Trophoblast cell (in vitro differentiated cells and primary cell): ENCODE measurements around the gene SLC16A8.
A peak's percentile ranks its signal among the peaks of the same experiment; 100 is the strongest.
"Not testable (repeated sequence)": the region's sequence is repeated elsewhere in the genome, so short reads cannot be mapped to it uniquely, and the experiment has no call there.

Experiments used
- DNase-seq, 2 donors: peaks; one replicate each; pipeline ENCODE4 v3.0.0-alpha.2; 2016
- H2AFZ ChIP-seq: 2 replicates; pipeline ENCODE4 v1.6.1; 2013; ENCODE audit warnings: low read length, moderate library complexity, mild to moderate bottlenecking; ENCODE audit not compliant: insufficient read depth, poor library complexity
- H2AK5ac ChIP-seq: 2 replicates; pipeline ENCODE4 v1.6.1; 2013; ENCODE audit warnings: mild to moderate bottlenecking, low read length
- H2BK120ac ChIP-seq: 2 replicates; pipeline ENCODE4 v1.6.1; 2013; ENCODE audit warnings: low read length, mild to moderate bottlenecking, moderate library complexity; ENCODE audit not compliant: insufficient read depth, poor library complexity
- H2BK12ac ChIP-seq: 2 replicates; pipeline ENCODE4 v1.6.1; 2013; ENCODE audit warnings: mild to moderate bottlenecking, low read length, moderate library complexity
- H2BK5ac ChIP-seq: 2 replicates; pipeline ENCODE4 v1.6.1; 2013; ENCODE audit warnings: low read length, low read depth, moderate library complexity, mild to moderate bottlenecking; ENCODE audit not compliant: poor library complexity
- H3K14ac ChIP-seq: 2 replicates; pipeline ENCODE4 v1.6.1; 2013; ENCODE audit warnings: mild to moderate bottlenecking, low read length
- H3K18ac ChIP-seq: 2 replicates; pipeline ENCODE4 v1.6.1; 2013; ENCODE audit warnings: mild to moderate bottlenecking, low read length
- H3K23ac ChIP-seq: 2 replicates; pipeline ENCODE4 v1.6.1; 2013; ENCODE audit warnings: low read length
- H3K27ac ChIP-seq: 2 replicates; pipeline ENCODE4 v1.5.1; 2013; ENCODE audit warnings: low read depth, mild to moderate bottlenecking, inconsistent platforms, low read length, moderate library complexity
- H3K27me3 ChIP-seq: 2 replicates; pipeline ENCODE4 v1.6.1; 2013; ENCODE audit warnings: inconsistent platforms, mild to moderate bottlenecking, low read length, moderate library complexity; ENCODE audit not compliant: insufficient read depth
- H3K36me3 ChIP-seq, 2 experiments: 1 replicate in 1 of 2; 2 replicates in 1 of 2; pipeline ENCODE4 v1.6.1; 2013; ENCODE audit warnings: low read length in 2 of 2, mild to moderate bottlenecking in 2 of 2, moderate library complexity in 1 of 2; ENCODE audit not compliant: insufficient read depth in 2 of 2, control insufficient read depth in 1 of 2
- H3K4ac ChIP-seq: 2 replicates; pipeline ENCODE4 v1.6.1; 2013; ENCODE audit warnings: low read depth, mild to moderate bottlenecking, low read length, moderate library complexity
- H3K4me1 ChIP-seq, 2 experiments: 1 replicate in 1 of 2; 2 replicates in 1 of 2; pipeline ENCODE4 v1.6.1; 2013; ENCODE audit warnings: low read length in 2 of 2, mild to moderate bottlenecking in 2 of 2, moderate library complexity in 1 of 2; ENCODE audit not compliant: insufficient read depth in 2 of 2, control insufficient read depth in 1 of 2
- H3K4me2 ChIP-seq: 2 replicates; pipeline ENCODE4 v1.6.1; 2013; ENCODE audit warnings: inconsistent platforms, mild to moderate bottlenecking, low read length, moderate library complexity
- H3K4me3 ChIP-seq: 2 replicates; pipeline ENCODE4 v1.5.1; 2013; ENCODE audit warnings: mild to moderate bottlenecking, low read depth, low read length, inconsistent platforms
- H3K79me1 ChIP-seq: one replicate; pipeline ENCODE4 v1.6.1; 2013; ENCODE audit warnings: low read length
- H3K79me2 ChIP-seq: 2 replicates; pipeline ENCODE4 v1.6.1; 2013; ENCODE audit warnings: low read length, mild to moderate bottlenecking; ENCODE audit not compliant: control insufficient read depth, insufficient read depth, poor library complexity
- H3K9ac ChIP-seq: 2 replicates; pipeline ENCODE4 v1.6.1; 2013; ENCODE audit warnings: mild to moderate bottlenecking, low read length
- H3K9me3 ChIP-seq: 2 replicates; pipeline ENCODE4 v1.6.1; 2013; ENCODE audit warnings: low read depth, mild to moderate bottlenecking, control low read depth, inconsistent platforms, low read length; ENCODE audit not compliant: insufficient read depth
- H4K12ac ChIP-seq: 2 replicates; pipeline ENCODE4 v1.6.1; 2013; ENCODE audit warnings: low read depth, mild to moderate bottlenecking, low read length, moderate library complexity
- H4K8ac ChIP-seq: 2 replicates; pipeline ENCODE4 v1.6.1; 2013; ENCODE audit warnings: low read depth, mild to moderate bottlenecking, low read length, moderate library complexity
- H4K91ac ChIP-seq: one replicate; pipeline ENCODE4 v1.6.1; 2013; ENCODE audit warnings: low read depth, mild to moderate bottlenecking, low read length, moderate library complexity
- whole genome bisulfite sequencing: extraction: QIAGEN DNeasy Blood & Tissue Kit; methylation state at CpG from one replicate; pipeline ENCODE4 v1.1.7; 2013; ENCODE audit warnings: missing lambda C conversion rate; ENCODE audit not compliant: insufficient read length, insufficient coverage; ENCODE audit errors: extremely low coverage; 5-methylcytosine and 5-hydroxymethylcytosine counted together

The SLC16A8 gene

DNA sequence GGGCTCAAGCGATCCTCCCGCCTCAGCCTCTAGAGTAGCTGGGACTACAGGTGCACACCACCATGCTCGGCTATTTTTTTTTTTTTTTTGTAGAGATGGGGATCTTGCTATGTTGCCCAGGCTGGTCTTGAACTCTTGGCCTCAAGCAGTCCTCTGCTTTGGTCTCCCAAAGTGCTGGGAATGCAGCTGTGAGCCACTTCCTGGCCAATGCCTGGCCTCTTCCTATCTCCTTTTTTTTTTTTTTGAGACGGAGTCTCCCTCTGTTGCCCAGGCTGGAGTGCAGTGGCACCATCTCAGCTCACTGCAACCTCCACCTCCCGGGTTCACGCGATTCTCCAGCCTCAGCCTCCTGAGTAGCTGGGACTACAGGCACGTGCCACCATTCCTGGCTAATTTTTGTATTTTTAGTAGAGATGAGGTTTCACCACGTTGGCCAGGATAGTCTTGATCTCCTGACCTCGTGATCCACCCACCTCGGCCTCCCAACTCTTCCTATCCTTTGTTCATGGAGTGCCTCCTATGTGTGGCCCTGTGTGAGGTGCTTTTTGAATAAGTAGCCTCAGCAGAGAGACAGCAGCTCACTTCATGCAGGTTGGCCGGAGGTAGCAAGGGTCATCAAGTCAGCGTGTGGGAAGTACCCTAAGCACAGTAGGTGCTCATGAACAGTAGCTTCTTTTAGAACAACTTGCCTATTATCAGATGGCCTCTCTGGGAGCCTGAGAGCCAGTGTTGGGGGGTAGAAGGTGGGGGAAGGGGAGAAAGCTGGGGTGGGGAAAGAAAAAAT lies 46.4 kb downstream of the SLC16A8 start:
- H3K14ac ChIP-seq, H4K91ac ChIP-seq, H3K27me3 ChIP-seq, H3K4ac ChIP-seq, H3K79me2 ChIP-seq, H2BK5ac ChIP-seq, H4K8ac ChIP-seq, H3K9me3 ChIP-seq, H2BK120ac ChIP-seq, H4K12ac ChIP-seq, H2AFZ ChIP-seq, H3K4me2 ChIP-seq, H3K23ac ChIP-seq, H2AK5ac ChIP-seq, H3K9ac ChIP-seq, DNase-seq, H2BK12ac ChIP-seq, H3K27ac ChIP-seq, H3K4me3 ChIP-seq, H3K36me3 ChIP-seq, H3K18ac ChIP-seq: not testable (repeated sequence)
- H3K4me1 ChIP-seq = peaks cover 27 to 39% of the 10 kb centered on the region in 2 experiments
- peaks cover 14% of the 10 kb centered on the region for H3K79me1 ChIP-seq
- no CpG with 5 or more reads among the region's 13 CpGs for WGBS

DNA sequence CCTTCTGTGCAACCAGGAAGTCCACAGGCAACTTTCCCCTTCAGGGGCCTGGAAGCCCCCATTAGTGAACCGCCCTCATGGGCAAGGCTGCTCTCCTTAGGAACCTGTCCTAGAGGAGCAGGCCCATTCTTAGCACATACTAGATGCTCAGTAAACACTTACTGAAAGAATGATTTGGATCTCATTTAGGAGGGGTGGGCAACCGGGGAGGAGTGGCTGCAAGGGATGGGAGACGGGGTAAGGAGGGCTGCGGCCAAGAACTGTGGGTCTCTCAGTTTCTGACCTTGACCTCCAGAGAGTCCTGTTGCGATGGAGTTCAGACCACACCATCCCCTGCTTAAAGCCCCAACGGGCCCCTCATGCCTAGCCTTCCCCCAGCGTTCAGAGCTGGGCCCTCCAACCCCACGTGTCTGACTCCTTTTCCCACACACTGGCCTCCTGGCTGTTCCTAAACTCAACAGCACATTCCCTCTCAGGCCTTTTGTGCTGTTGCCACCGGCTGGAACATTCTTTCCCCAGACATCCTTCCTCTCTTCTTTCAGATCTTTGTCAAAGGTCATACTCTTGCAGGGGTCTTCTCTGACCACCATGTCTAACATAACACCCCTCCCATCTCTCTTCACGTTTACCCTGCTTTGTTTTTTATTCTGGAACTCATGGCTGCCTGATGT lies 47.5 kb downstream of the SLC16A8 start:
- Histone ChIP-seq H3K4me3 (no peak overlapping the region), H3K36me3 (no peaks in the 10 kb centered on the region), H2BK120ac (no peak overlapping the region), H2BK5ac (no peak overlapping the region), H4K91ac (no peak overlapping the region), H4K8ac (peak overlapping the region; percentile 33), H3K79me1 (peaks cover 14% of the 10 kb centered on the region), H3K4me1 (peaks cover 28 to 36% of the 10 kb centered on the region in 2 experiments), H3K27ac (no peak overlapping the region), H3K9ac (no peak overlapping the region), H3K9me3 (no peaks in the 10 kb centered on the region), H3K18ac (no peak overlapping the region), H3K27me3 (no peaks in the 10 kb centered on the region), H3K4ac (no peak overlapping the region), H3K4me2 (no peak overlapping the region), H4K12ac (no peak overlapping the region), H2AFZ (no peak overlapping the region), H2BK12ac (peak overlapping the region; percentile 47), H3K79me2 (peaks cover 3% of the 10 kb centered on the region), H3K23ac (no peak overlapping the region), H3K14ac (peak overlapping the region; percentile 27), H2AK5ac (peak overlapping the region; percentile 4)
- no peak for DNase-seq
- WGBS = no CpG with 5 or more reads among the region's 10 CpGs

DNA sequence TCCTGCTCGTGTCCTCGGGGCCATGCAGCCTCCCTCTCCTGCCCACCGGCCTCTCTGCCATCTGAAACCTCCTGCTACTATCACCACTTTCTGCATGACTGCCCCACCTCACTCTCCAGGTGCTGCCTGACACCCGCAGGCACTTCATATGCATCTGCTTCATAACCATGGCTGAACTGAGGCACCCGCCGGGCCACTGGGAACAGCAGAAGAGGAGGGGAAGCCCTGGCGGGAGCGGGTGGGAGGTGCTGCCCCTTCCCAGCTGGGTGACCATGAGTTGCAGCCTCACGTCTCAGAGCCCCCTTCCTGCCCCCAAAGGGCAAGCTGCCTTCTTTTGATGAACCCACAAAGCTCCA lies 48.5 kb downstream of the SLC16A8 start:
- no peak overlapping the region for H3K9ac ChIP-seq
- H2AK5ac ChIP-seq = peak overlapping the region; percentile 82
- no peaks in the 10 kb centered on the region for H3K9me3 ChIP-seq
- H4K8ac ChIP-seq = no peak overlapping the region
- WGBS = no CpG with 5 or more reads among the region's 9 CpGs
- no peak overlapping the region for H4K12ac ChIP-seq
- H3K27me3 ChIP-seq = no peaks in the 10 kb centered on the region
- H3K4me3 ChIP-seq = no peak overlapping the region
- peak overlapping the region; percentile 20 for H3K14ac ChIP-seq
- no peak overlapping the region for H2AFZ ChIP-seq
- peak overlapping the region; percentile 22 for H4K91ac ChIP-seq
- peaks cover 14% of the 10 kb centered on the region for H3K79me1 ChIP-seq
- H3K4me1 ChIP-seq = peaks cover 22 to 27% of the 10 kb centered on the region in 2 experiments
- H3K4ac ChIP-seq = peak overlapping the region; percentile 27
- H3K27ac ChIP-seq = no peak overlapping the region
- DNase-seq = no peak
- H2BK5ac ChIP-seq = no peak overlapping the region
- H3K23ac ChIP-seq = no peak overlapping the region
- H2BK12ac ChIP-seq = peak overlapping the region; percentile 52
- no peak overlapping the region for H3K4me2 ChIP-seq
- H2BK120ac ChIP-seq = peak overlapping the region; percentile 1
- H3K36me3 ChIP-seq = no peaks in the 10 kb centered on the region
- H3K79me2 ChIP-seq = peaks cover 3% of the 10 kb centered on the region
- no peak overlapping the region for H3K18ac ChIP-seq

DNA sequence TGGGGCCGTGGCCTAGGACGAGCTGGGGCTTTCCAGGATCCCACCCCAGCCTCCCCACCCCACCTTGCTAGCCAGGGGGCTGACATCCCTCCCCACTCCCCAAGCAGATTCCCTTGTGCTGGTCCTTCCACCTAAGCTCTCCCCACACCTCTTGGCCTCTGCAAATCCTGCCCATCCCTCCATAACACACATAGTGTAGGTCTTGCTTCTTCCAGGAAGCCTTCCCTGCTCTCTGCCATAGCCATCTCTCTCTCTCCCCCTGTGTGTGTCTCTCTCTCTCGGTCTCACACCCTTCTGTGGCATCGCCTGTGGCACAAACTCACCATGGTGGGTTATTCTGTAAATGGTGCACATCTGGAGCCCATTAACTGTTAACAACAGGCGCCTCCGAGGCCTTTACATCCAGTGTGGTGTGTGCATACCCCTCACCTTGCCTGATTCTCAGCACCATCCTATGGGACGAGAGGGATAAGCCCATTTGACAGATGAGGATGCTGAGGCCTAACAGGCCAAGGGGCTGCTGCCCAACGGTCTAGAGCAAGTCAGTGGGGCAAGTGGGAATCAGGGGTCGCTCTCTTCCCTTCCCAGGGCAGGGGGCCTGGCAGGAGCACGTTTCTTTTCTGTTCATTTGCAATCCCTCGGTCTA lies 49.0 kb downstream of the SLC16A8 start:
- Histone ChIP-seq H2AK5ac (peak overlapping the region; percentile 43), H4K12ac (no peak overlapping the region), H3K18ac (no peak overlapping the region), H3K9me3 (no peaks in the 10 kb centered on the region), H2AFZ (no peak overlapping the region), H2BK12ac (peak overlapping the region; percentile 41), H4K8ac (peak overlapping the region; percentile 20), H3K79me1 (peaks cover 14% of the 10 kb centered on the region), H3K4me2 (no peak overlapping the region), H3K4me3 (no peak overlapping the region), H3K79me2 (peaks cover 3% of the 10 kb centered on the region), H3K27ac (no peak overlapping the region), H3K4ac (no peak overlapping the region), H3K9ac (no peak overlapping the region), H3K14ac (peak overlapping the region; percentile 63), H2BK120ac (peak overlapping the region; percentile 1), H4K91ac (peak overlapping the region; percentile 22), H3K27me3 (no peaks in the 10 kb centered on the region), H2BK5ac (no peak overlapping the region), H3K4me1 (peaks cover 22 to 27% of the 10 kb centered on the region in 2 experiments), H3K23ac (no peak overlapping the region), H3K36me3 (no peaks in the 10 kb centered on the region)
- WGBS = no CpG with 5 or more reads among the region's 11 CpGs
- no peak for DNase-seq
